HEK293 (cell line): Measurements from ENCODE around the gene DSN1.

Experiments
- HOXA7 ChIP-seq: sonication (generic); formaldehyde crosslinking; IDR thresholded peaks from 2 replicates; pipeline ENCODE4 v1.8.1; 2022; ENCODE audit warnings: missing genetic modification reagents, borderline replicate concordance
- OVOL3 ChIP-seq: fragments of 450-650 bp; formaldehyde crosslinking; IDR thresholded peaks from 2 replicates; pipeline ENCODE4 v1.5.1; 2016; ENCODE audit warnings: missing biosample characterization, missing genetic modification characterization
- WT1 ChIP-seq: fragments of 450-650 bp; formaldehyde crosslinking; IDR thresholded peaks from 2 replicates; pipeline ENCODE4 v1.5.1; 2016; ENCODE audit warnings: missing biosample characterization, missing genetic modification characterization
- YY2 ChIP-seq: fragments of 450-650 bp; formaldehyde crosslinking; IDR thresholded peaks from 2 replicates; pipeline ENCODE4 v1.5.1; 2016; ENCODE audit warnings: missing biosample characterization, missing genetic modification characterization
- ZFP37 ChIP-seq: fragments of 450-650 bp; formaldehyde crosslinking; IDR thresholded peaks from 2 replicates; pipeline ENCODE4 v1.5.1; 2016; ENCODE audit warnings: missing biosample characterization, missing genetic modification characterization
- ZIC2 ChIP-seq: fragments of 450-650 bp; formaldehyde crosslinking; IDR thresholded peaks from 2 replicates; pipeline ENCODE4 v1.5.1; 2016; ENCODE audit warnings: missing biosample characterization, missing genetic modification characterization
- ZNF112 ChIP-seq: fragments of 450-650 bp; formaldehyde crosslinking; IDR thresholded peaks from 2 replicates; pipeline ENCODE4 v1.5.0; 2017; ENCODE audit warnings: missing biosample characterization, missing genetic modification characterization
- ZNF311 ChIP-seq: fragments of 450-650 bp; formaldehyde crosslinking; IDR thresholded peaks from 2 replicates; pipeline ENCODE4 v1.5.1; 2017; ENCODE audit warnings: missing biosample characterization, missing genetic modification characterization, borderline replicate concordance
- ZNF366 ChIP-seq: fragments of 450-650 bp; formaldehyde crosslinking; conservative IDR thresholded peaks from 2 replicates; pipeline ENCODE4 v1.5.1; 2016; ENCODE audit warnings: missing biosample characterization, missing genetic modification characterization
- ZNF391 ChIP-seq: fragments of 450-650 bp; formaldehyde crosslinking; IDR thresholded peaks from 2 replicates; pipeline ENCODE4 v1.5.1; 2016; ENCODE audit warnings: low read depth, missing biosample characterization, missing genetic modification characterization, borderline replicate concordance
- ZNF501 ChIP-seq: fragments of 450-650 bp; formaldehyde crosslinking; IDR thresholded peaks from 2 replicates; pipeline ENCODE4 v1.5.1; 2016; ENCODE audit warnings: missing biosample characterization, missing genetic modification characterization
- ZNF529 ChIP-seq: fragments of 450-650 bp; formaldehyde crosslinking; IDR thresholded peaks from 2 replicates; pipeline ENCODE4 v1.5.1; 2017; ENCODE audit warnings: missing genetic modification characterization, missing biosample characterization; ENCODE audit not compliant: insufficient replicate concordance
- ZNF530 ChIP-seq: fragments of 450-650 bp; formaldehyde crosslinking; IDR thresholded peaks from 2 replicates; pipeline ENCODE4 v1.5.1; 2016; ENCODE audit warnings: low read depth, missing biosample characterization, missing genetic modification characterization
- ZNF558 ChIP-seq: fragments of 450-650 bp; formaldehyde crosslinking; IDR thresholded peaks from 2 replicates; pipeline ENCODE4 v1.5.1; 2016; ENCODE audit warnings: missing biosample characterization, missing genetic modification characterization
- ZNF670 ChIP-seq: fragments of 450-650 bp; formaldehyde crosslinking; IDR thresholded peaks from 2 replicates; pipeline ENCODE4 v1.5.1; 2016; ENCODE audit warnings: missing biosample characterization, missing genetic modification characterization, low read depth
- ZNF76 ChIP-seq: fragments of 450-650 bp; formaldehyde crosslinking; IDR thresholded peaks from 2 replicates; pipeline ENCODE4; 2016; ENCODE audit warnings: low read depth, missing biosample characterization, missing genetic modification characterization, borderline replicate concordance
- ZNF837 ChIP-seq: fragments of 450-650 bp; formaldehyde crosslinking; IDR thresholded peaks from 2 replicates; pipeline ENCODE4 v1.5.1; 2016; ENCODE audit warnings: missing biosample characterization, missing genetic modification characterization
- TF ChIP-seq, protein P1 (sequence below): fragments of 450-650 bp; IDR thresholded peaks from 2 replicates; pipeline ENCODE4 v1.5.1; 2018; ENCODE audit warnings: missing biosample characterization, missing genetic modification characterization
- TF ChIP-seq, protein P2 (sequence below): fragments of 450-650 bp; formaldehyde crosslinking; IDR thresholded peaks from 2 replicates; pipeline ENCODE4 v1.5.1; 2017; ENCODE audit warnings: missing biosample characterization, missing genetic modification characterization
- TF ChIP-seq, protein P3 (sequence below): fragments of 450-650 bp; formaldehyde crosslinking; IDR thresholded peaks from 2 replicates; pipeline ENCODE4 v1.5.1; 2017; ENCODE audit warnings: missing biosample characterization, mild to moderate bottlenecking, missing genetic modification characterization, moderate library complexity
- TF ChIP-seq, protein P4 (sequence below): fragments of 450-650 bp; formaldehyde crosslinking; IDR thresholded peaks from 2 replicates; pipeline ENCODE4 v1.5.1; 2016; ENCODE audit warnings: missing biosample characterization, missing genetic modification characterization
- TF ChIP-seq, protein P5 (sequence below): IDR thresholded peaks from 2 replicates; pipeline ENCODE4 v1.6.1; 2011; ENCODE audit warnings: mild to moderate bottlenecking, low read depth, low read length, borderline replicate concordance

The DSN1 gene

DNA sequence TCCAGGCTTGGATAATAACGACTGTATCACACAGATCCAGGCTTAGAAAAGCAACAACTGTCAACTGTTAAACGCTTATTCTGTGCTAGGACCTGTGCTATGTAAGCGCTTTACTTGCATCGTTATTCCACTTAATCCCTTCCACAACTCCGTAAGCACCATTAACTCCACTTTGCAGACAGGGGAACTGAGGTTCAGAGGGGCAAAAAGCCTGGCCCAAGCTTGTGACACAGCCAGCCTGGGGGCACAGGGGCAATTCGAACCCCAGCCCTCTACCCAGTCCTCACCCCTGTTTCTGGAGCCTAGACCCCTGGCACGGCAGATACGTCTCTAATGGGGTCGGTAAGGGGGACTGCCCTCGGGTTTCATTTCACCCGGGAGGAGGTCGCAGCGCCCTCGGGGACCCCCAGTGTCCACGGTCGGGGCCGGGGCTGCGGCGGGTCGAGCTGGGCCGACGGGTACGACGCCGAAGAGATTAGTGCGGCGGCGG lies 411 bp downstream of the DSN1 start (continued):
- TF ChIP-seq, protein P1, sequence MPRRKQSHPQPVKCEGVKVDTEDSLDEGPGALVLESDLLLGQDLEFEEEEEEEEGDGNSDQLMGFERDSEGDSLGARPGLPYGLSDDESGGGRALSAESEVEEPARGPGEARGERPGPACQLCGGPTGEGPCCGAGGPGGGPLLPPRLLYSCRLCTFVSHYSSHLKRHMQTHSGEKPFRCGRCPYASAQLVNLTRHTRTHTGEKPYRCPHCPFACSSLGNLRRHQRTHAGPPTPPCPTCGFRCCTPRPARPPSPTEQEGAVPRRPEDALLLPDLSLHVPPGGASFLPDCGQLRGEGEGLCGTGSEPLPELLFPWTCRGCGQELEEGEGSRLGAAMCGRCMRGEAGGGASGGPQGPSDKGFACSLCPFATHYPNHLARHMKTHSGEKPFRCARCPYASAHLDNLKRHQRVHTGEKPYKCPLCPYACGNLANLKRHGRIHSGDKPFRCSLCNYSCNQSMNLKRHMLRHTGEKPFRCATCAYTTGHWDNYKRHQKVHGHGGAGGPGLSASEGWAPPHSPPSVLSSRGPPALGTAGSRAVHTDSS (tag by site-specific recombination), result no peak
- TF ChIP-seq ZNF76 (tag by site-specific recombination) (0 out of 2 replicates have a peak, but pooled peaks have one; percentile 25), ZNF366 (tag by site-specific recombination) (no peak), ZNF837 (tag by site-specific recombination) (no peak), OVOL3 (no peak), ZNF391 (tag by site-specific recombination) (0 out of 2 replicates have a peak, but pooled peaks have one; percentile 43), ZIC2 (no peak), ZNF311 (no peak), ZFP37 (0 out of 2 replicates have a peak, but pooled peaks have one; percentile 40), ZNF530 (tag by site-specific recombination) (no peak), ZNF670 (tag by site-specific recombination) (no peak), ZNF529 (tag by site-specific recombination) (no peak), ZNF558 (no peak), HOXA7 (CRISPR knock-in tag) (no peak), WT1 (tag by site-specific recombination) (no peak), ZNF501 (no peak), ZNF112 (tag by site-specific recombination) (no peak), YY2 (no peak)
- TF ChIP-seq, protein P2, sequence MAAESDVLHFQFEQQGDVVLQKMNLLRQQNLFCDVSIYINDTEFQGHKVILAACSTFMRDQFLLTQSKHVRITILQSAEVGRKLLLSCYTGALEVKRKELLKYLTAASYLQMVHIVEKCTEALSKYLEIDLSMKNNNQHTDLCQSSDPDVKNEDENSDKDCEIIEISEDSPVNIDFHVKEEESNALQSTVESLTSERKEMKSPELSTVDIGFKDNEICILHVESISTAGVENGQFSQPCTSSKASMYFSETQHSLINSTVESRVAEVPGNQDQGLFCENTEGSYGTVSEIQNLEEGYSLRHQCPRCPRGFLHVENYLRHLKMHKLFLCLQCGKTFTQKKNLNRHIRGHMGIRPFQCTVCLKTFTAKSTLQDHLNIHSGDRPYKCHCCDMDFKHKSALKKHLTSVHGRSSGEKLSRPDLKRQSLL, result no peak
- TF ChIP-seq, protein P3, sequence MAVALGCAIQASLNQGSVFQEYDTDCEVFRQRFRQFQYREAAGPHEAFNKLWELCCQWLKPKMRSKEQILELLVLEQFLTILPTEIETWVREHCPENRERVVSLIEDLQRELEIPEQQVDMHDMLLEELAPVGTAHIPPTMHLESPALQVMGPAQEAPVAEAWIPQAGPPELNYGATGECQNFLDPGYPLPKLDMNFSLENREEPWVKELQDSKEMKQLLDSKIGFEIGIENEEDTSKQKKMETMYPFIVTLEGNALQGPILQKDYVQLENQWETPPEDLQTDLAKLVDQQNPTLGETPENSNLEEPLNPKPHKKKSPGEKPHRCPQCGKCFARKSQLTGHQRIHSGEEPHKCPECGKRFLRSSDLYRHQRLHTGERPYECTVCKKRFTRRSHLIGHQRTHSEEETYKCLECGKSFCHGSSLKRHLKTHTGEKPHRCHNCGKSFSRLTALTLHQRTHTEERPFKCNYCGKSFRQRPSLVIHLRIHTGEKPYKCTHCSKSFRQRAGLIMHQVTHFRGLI (tag by site-specific recombination), result no peak
- TF ChIP-seq, protein P4, sequence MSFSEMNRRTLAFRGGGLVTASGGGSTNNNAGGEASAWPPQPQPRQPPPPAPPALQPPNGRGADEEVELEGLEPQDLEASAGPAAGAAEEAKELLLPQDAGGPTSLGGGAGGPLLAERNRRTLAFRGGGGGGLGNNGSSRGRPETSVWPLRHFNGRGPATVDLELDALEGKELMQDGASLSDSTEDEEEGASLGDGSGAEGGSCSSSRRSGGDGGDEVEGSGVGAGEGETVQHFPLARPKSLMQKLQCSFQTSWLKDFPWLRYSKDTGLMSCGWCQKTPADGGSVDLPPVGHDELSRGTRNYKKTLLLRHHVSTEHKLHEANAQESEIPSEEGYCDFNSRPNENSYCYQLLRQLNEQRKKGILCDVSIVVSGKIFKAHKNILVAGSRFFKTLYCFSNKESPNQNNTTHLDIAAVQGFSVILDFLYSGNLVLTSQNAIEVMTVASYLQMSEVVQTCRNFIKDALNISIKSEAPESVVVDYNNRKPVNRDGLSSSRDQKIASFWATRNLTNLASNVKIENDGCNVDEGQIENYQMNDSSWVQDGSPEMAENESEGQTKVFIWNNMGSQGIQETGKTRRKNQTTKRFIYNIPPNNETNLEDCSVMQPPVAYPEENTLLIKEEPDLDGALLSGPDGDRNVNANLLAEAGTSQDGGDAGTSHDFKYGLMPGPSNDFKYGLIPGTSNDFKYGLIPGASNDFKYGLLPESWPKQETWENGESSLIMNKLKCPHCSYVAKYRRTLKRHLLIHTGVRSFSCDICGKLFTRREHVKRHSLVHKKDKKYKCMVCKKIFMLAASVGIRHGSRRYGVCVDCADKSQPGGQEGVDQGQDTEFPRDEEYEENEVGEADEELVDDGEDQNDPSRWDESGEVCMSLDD (tag by site-specific recombination), result peak; percentile 41
- TF ChIP-seq, protein P5, sequence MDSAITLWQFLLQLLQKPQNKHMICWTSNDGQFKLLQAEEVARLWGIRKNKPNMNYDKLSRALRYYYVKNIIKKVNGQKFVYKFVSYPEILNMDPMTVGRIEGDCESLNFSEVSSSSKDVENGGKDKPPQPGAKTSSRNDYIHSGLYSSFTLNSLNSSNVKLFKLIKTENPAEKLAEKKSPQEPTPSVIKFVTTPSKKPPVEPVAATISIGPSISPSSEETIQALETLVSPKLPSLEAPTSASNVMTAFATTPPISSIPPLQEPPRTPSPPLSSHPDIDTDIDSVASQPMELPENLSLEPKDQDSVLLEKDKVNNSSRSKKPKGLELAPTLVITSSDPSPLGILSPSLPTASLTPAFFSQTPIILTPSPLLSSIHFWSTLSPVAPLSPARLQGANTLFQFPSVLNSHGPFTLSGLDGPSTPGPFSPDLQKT, result no peak
